DND-41 (cell line): ENCODE measurements around the gene GRHPR.

Experiments used
- EZH2 ChIP-seq: IDR thresholded peaks from 3 replicates; pipeline ENCODE4 v1.6.1; 2012; ENCODE audit warnings: borderline replicate concordance, low read depth, mild to moderate bottlenecking, moderate library complexity, low read length, inconsistent platforms; ENCODE audit not compliant: severe bottlenecking
- TF ChIP-seq, protein P1 (sequence below): IDR thresholded peaks from 2 replicates; pipeline ENCODE4 v1.5.1; 2012; ENCODE audit warnings: borderline replicate concordance, low read length, moderate library complexity, mild to moderate bottlenecking; ENCODE audit not compliant: poor library complexity, severe bottlenecking; ENCODE audit errors: extremely low read depth

GRCh38 chr9:37410969-37411785 is 11.3 kb upstream of the GRHPR start:
- TF ChIP-seq, protein P1, sequence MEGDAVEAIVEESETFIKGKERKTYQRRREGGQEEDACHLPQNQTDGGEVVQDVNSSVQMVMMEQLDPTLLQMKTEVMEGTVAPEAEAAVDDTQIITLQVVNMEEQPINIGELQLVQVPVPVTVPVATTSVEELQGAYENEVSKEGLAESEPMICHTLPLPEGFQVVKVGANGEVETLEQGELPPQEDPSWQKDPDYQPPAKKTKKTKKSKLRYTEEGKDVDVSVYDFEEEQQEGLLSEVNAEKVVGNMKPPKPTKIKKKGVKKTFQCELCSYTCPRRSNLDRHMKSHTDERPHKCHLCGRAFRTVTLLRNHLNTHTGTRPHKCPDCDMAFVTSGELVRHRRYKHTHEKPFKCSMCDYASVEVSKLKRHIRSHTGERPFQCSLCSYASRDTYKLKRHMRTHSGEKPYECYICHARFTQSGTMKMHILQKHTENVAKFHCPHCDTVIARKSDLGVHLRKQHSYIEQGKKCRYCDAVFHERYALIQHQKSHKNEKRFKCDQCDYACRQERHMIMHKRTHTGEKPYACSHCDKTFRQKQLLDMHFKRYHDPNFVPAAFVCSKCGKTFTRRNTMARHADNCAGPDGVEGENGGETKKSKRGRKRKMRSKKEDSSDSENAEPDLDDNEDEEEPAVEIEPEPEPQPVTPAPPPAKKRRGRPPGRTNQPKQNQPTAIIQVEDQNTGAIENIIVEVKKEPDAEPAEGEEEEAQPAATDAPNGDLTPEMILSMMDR, result peak; percentile 41
- no peak for TF ChIP-seq EZH2
